ENCODE measurements around the gene ORM2. TPM values are rescaled to one million over a fixed set of nuclear protein-coding genes. Genes with fewer than 3 reads are reported as not detected.

The ORM2 gene
- total RNA-seq, 4 donors from 2014 or later: not detected

- Histone ChIP-seq H3K36me3 (peaks cover 0 to 36% (median 0%) of the 10 kb centered on the region in 3 donors), H3K27ac (no peak overlapping the region), H3K4me3 (no peak overlapping the region), H3K4me1 (peaks cover 0 to 3% (median 0%) of the 10 kb centered on the region in 3 donors), H3K9me3 (no peaks in the 10 kb centered on the region), H3K27me3 (no peaks in the 10 kb centered on the region)
- intact Hi-C loops (cut with DNase I): no loop called here
- TF ChIP-seq, protein P1, sequence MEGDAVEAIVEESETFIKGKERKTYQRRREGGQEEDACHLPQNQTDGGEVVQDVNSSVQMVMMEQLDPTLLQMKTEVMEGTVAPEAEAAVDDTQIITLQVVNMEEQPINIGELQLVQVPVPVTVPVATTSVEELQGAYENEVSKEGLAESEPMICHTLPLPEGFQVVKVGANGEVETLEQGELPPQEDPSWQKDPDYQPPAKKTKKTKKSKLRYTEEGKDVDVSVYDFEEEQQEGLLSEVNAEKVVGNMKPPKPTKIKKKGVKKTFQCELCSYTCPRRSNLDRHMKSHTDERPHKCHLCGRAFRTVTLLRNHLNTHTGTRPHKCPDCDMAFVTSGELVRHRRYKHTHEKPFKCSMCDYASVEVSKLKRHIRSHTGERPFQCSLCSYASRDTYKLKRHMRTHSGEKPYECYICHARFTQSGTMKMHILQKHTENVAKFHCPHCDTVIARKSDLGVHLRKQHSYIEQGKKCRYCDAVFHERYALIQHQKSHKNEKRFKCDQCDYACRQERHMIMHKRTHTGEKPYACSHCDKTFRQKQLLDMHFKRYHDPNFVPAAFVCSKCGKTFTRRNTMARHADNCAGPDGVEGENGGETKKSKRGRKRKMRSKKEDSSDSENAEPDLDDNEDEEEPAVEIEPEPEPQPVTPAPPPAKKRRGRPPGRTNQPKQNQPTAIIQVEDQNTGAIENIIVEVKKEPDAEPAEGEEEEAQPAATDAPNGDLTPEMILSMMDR (IDR thresholded peaks at IDR 0.05): no peak
- no peak for TF ChIP-seq POLR2A (IDR thresholded peaks at IDR 0.05)
- 83 to 87% methylated on average over 19 to 21 of the region's 22 CpGs for WGBS, 2 donors
- DNase-seq: no peak
Measured at GRCh38 chr9:114310471-114311450, 18.9 kb upstream of the ORM2 start.

GRCh38 chr9:114311571-114312512 lies 17.8 kb upstream of the ORM2 start:
- no peak overlapping the region for H3K4me3 ChIP-seq
- TF ChIP-seq, protein P1 (IDR thresholded peaks at IDR 0.05): no peak
- TF ChIP-seq POLR2A (IDR thresholded peaks at IDR 0.05): no peak
- H3K27me3 ChIP-seq: no peaks in the 10 kb centered on the region
- no peak overlapping the region for H3K27ac ChIP-seq
- DNase-seq: no peak
- intact Hi-C loops (cut with DNase I): no loop called here
- peaks cover 0 to 33% (median 0%) of the 10 kb centered on the region in 3 donors for H3K36me3 ChIP-seq
- peaks cover 0 to 4% (median 0%) of the 10 kb centered on the region in 3 donors for H3K4me1 ChIP-seq
- H3K9me3 ChIP-seq: no peaks in the 10 kb centered on the region
- WGBS, 2 donors: 91 to 92% methylated on average over 27 to 28 of the region's 28 CpGs

- intact Hi-C loops (cut with DNase I): no loop called here
- Histone ChIP-seq H3K27me3 (no peaks in the 10 kb centered on the region), H3K27ac (no peak overlapping the region), H3K9me3 (no peaks in the 10 kb centered on the region), H3K4me3 (no peak overlapping the region), H3K36me3 (peaks cover 0 to 26% (median 0%) of the 10 kb centered on the region in 3 donors), H3K4me1 (peaks cover 0 to 4% (median 0%) of the 10 kb centered on the region in 3 donors)
- 73 to 78% methylated on average over 6 to 8 of the region's 8 CpGs for WGBS, 2 donors
- TF ChIP-seq, protein P1 (IDR thresholded peaks at IDR 0.05): no peak
- TF ChIP-seq POLR2A (IDR thresholded peaks at IDR 0.05): no peak
- no peak for DNase-seq
Measured at GRCh38 chr9:114312513-114312875, 17.2 kb upstream of the ORM2 start.

- peaks cover 0 to 19% (median 0%) of the 10 kb centered on the region in 3 donors for H3K36me3 ChIP-seq
- H3K27ac ChIP-seq: no peak overlapping the region
- TF ChIP-seq POLR2A (IDR thresholded peaks at IDR 0.05): no peak
- TF ChIP-seq, protein P1 (IDR thresholded peaks at IDR 0.05): no peak
- no peaks in the 10 kb centered on the region for H3K9me3 ChIP-seq
- H3K4me3 ChIP-seq: no peak overlapping the region
- intact Hi-C loops (cut with DNase I): no loop called here
- peaks cover 0 to 4% (median 0%) of the 10 kb centered on the region in 3 donors for H3K4me1 ChIP-seq
- H3K27me3 ChIP-seq: no peaks in the 10 kb centered on the region
- WGBS, 2 donors: 81 to 87% methylated on average over 8 of the region's 8 CpGs
- no peak for DNase-seq
Measured at GRCh38 chr9:114313186-114313585, 16.5 kb upstream of the ORM2 start.

Measured in esophagus squamous epithelium (tissue), 5 donors.